Neuron (in vitro differentiated cells): ENCODE results near the gene MAPRE2.

Experiments
- H2AFZ ChIP-seq: one replicate; pipeline ENCODE4 v1.6.1; 2013; ENCODE audit warnings: low read depth, mild to moderate bottlenecking, inconsistent platforms, low read length, moderate library complexity
- H3K27me3 ChIP-seq: one replicate; pipeline ENCODE4 v1.6.1; 2013; ENCODE audit warnings: low read length; ENCODE audit not compliant: insufficient read depth
- H3K36me3 ChIP-seq: one replicate; pipeline ENCODE4 v1.6.1; 2013; ENCODE audit warnings: low read length; ENCODE audit not compliant: insufficient read depth
- H3K4me1 ChIP-seq: one replicate; pipeline ENCODE4 v1.6.1; 2013; ENCODE audit warnings: low read length; ENCODE audit not compliant: insufficient read depth
- H3K4me3 ChIP-seq: 2 replicates; pipeline ENCODE4 v1.5.1; 2013; ENCODE audit warnings: mild to moderate bottlenecking, low read length, moderate library complexity
- H3K9me3 ChIP-seq: one replicate; pipeline ENCODE4 v1.6.1; 2013; ENCODE audit warnings: low read length

Gene MAPRE2

DNA sequence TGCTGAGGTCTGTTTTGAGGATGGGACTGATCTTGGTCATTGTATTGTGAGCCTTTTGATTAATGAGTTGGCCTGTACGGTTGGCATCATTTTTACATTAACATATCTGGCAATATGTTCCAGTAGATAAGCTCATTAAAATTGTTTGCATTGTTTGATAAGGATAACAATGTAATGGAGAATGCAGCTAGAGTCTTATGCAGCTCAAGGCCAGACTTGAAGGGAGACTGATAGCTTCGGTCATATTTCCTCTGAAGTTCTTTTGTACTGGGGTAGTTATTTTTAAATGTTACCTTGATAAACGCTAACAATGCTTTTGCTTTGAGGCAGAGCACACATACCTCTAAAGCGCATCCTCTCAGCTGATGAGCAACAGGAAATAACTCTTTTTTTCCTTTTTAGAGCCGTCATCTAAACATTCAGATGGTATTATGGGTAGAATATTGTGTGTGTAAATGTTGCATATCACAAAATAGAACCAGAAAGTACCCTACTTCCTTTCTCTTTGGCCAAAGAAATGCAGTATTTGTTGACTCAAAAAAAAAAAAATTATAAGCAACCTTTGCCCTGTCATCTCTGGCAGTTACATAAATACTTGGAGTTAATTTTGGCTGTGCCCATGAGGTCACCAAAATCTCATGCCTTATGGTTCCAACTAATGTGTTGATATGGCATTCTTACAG, 1.3 kb downstream of the MAPRE2 start:
- Histone ChIP-seq H3K4me3 (peak overlapping the region; percentile 90), H3K9me3 (no peaks in the 10 kb centered on the region), H2AFZ (no peak overlapping the region), H3K27me3 (no peaks in the 10 kb centered on the region), H3K36me3 (no peaks in the 10 kb centered on the region), H3K4me1 (peaks cover 30% of the 10 kb centered on the region)

DNA sequence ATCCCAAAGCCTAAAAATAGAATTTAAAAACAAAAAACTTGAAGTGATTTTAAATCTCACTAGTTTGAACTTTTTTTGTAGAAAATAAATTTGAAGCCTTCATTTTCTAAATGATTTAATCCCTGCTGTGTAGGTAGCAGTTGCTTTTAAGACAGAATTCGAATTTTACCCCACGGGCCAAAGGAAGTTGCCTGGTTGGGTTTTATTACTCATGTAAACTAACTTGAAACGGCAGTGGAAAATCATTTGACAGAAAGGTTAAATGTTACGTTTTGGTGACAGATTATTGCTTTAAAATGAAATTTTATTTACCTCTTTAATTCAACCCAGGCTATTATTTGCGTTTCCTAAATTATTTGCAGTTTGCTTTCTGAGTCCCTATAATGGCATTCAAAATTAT, 2.0 kb downstream of the MAPRE2 start:
- no peaks in the 10 kb centered on the region for H3K36me3 ChIP-seq
- H3K9me3 ChIP-seq, result no peaks in the 10 kb centered on the region
- H2AFZ ChIP-seq, result no peak overlapping the region
- H3K4me1 ChIP-seq, result peaks cover 30% of the 10 kb centered on the region
- no peaks in the 10 kb centered on the region for H3K27me3 ChIP-seq
- H3K4me3 ChIP-seq, result peak overlapping the region; percentile 90

DNA sequence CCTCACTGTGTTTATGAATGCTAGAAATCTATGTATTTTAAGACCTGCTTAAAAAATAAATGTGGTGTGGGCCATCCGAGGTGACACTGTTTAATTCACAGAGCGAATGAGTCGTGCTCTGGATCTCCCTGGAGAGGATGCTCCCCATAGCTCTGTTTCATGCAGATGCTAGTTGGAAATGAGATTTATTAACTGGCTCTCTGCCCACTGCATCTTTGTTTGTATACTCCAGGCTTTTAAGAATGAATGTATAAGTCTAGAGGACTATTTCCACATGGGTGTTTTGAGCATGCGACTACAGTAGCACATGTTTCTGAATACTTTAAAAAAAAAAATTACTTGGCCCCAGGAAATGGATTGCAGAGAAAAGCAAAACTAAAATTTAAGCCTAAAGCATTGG, 3.9 kb downstream of the MAPRE2 start:
- no peak overlapping the region for H3K4me3 ChIP-seq

DNA sequence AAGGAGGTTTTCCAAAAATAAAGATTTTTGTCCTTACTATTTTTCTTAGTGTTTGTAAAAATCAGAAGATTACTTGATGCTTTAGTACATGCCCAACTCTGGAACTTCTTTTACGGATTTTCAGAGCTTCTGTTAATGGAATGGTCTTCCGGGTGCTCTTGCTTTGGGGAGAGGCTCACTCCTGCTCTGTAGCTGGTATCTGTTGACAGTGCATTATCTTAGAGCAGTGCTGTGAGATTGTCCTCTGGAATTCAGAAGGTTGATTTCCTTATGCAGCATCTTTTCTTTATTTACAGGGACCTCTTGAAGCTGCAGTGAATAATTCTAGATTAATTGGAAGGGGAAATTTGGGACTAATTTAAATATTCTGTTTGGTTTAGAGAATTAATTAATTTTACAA, 4.6 kb downstream of the MAPRE2 start:
- H2AFZ ChIP-seq, result no peak overlapping the region
- H3K4me3 ChIP-seq, result no peak overlapping the region

More for the DNA sequence above, 3.9 kb downstream of the MAPRE2 start:
- peaks cover 30% of the 10 kb centered on the region for H3K4me1 ChIP-seq
- H3K27me3 ChIP-seq, result no peaks in the 10 kb centered on the region
- no peaks in the 10 kb centered on the region for H3K9me3 ChIP-seq
- H2AFZ ChIP-seq, result no peak overlapping the region
- no peaks in the 10 kb centered on the region for H3K36me3 ChIP-seq

DNA sequence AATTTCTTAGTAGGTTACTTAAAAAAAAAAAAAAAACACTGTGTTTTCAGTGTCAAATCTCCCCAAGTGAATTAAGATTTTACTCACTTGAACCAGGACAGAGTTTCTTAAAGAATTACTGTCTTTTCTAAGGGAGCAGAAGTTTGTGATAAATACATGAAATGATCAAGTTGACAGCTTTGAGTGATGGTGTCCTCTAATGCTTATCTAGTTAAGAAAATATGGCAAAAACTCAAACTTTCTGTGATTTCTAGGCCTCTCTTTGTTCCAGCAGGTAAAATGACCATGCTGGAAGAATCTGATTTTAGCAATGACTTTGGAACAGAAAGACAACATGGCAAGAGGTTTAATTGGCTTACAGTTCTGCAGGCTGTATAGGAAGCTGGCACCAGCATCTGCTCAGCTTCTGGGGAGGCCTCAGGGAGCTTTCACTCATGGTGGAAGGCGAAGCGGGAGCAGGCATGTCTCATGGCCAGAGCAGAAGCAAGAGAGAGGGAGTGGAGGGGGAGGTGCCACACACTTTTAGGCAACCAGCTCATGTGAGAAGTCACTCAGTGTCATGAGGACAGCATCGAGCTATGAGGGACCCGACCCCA, 6.6 kb downstream of the MAPRE2 start:
- no peaks in the 10 kb centered on the region for H3K27me3 ChIP-seq
- no peaks in the 10 kb centered on the region for H3K9me3 ChIP-seq
- peaks cover 22% of the 10 kb centered on the region for H3K4me1 ChIP-seq
- no peaks in the 10 kb centered on the region for H3K36me3 ChIP-seq
- no peak overlapping the region for H2AFZ ChIP-seq
- H3K4me3 ChIP-seq, result no peak overlapping the region

More for the DNA sequence above, 4.6 kb downstream of the MAPRE2 start:
- Histone ChIP-seq H3K4me1 (peaks cover 27% of the 10 kb centered on the region), H3K27me3 (no peaks in the 10 kb centered on the region), H3K9me3 (no peaks in the 10 kb centered on the region), H3K36me3 (no peaks in the 10 kb centered on the region)

DNA sequence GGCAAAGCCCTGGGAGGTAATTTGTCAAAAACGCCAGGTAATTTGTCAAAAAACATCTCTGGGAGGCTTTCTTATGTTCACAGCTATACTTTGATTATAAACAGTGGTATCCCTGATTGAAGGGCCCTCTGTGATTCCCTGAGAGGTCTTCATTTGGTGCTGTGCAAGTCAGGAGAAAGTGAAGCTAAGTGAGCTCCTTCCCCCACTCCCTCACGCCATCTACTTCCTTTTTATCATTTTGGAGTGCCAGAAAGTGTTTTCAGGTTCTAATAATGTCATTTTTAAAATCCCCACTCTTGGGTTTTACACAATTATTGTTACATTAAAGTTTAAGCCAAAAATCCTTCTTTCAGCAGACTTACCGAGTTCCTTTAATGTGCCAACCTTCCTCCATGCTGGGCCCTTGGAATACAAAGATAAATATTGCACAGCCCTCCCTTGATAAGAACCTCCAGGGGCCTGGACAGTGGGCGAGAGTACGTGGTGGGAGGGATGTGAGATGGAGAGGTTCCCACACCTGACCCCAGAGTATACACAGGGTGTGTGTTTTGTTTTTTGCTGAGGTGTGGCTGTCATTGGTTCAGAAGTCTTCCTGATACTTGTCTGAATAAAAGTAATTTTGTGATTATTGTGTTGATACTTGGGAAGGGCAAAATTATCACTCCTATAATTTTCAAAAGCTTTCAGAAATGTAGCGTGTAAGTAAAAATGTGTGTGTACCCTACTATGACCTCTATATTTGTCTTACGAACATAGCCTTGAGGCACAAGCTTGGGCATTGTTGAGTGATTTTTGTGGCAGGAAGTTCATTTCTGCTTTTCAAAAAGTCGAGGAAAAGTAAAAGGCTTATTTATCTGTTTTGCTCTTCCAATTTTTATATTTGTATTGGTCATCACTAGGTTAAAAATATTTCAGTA, 8.2 kb downstream of the MAPRE2 start:
- no peak overlapping the region for H2AFZ ChIP-seq
- H3K4me3 ChIP-seq, result no peak overlapping the region
- H3K9me3 ChIP-seq, result no peaks in the 10 kb centered on the region
- H3K4me1 ChIP-seq, result peaks cover 11% of the 10 kb centered on the region
- no peaks in the 10 kb centered on the region for H3K27me3 ChIP-seq
- no peaks in the 10 kb centered on the region for H3K36me3 ChIP-seq

DNA sequence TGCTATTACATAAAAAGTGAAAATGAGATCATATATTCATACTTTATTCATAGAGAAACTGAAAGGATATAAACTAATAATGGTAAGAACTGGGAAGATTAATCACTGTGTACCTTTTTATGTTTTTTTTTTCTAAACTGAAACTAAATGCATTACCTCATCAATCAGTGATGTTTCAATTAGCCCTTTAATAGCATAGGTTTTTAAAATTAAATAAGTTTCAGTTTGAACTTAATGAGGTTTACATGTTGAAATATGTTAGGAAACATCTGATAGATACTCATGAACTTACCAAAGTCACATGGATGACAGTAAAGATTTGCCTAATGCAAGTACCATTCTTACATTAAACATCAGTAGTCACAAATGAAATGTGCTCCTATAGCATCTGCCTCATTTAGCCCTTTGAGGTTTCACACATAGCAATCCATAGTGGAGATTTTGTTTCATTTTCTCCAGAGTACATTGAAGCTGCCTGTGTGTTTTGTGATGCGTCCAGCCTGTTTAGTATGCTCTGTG, 8.9 kb downstream of the MAPRE2 start:
- no peak overlapping the region for H2AFZ ChIP-seq
- no peaks in the 10 kb centered on the region for H3K27me3 ChIP-seq
- H3K4me3 ChIP-seq, result no peak overlapping the region
- H3K9me3 ChIP-seq, result no peaks in the 10 kb centered on the region
- peaks cover 11% of the 10 kb centered on the region for H3K4me1 ChIP-seq
- H3K36me3 ChIP-seq, result no peaks in the 10 kb centered on the region

DNA sequence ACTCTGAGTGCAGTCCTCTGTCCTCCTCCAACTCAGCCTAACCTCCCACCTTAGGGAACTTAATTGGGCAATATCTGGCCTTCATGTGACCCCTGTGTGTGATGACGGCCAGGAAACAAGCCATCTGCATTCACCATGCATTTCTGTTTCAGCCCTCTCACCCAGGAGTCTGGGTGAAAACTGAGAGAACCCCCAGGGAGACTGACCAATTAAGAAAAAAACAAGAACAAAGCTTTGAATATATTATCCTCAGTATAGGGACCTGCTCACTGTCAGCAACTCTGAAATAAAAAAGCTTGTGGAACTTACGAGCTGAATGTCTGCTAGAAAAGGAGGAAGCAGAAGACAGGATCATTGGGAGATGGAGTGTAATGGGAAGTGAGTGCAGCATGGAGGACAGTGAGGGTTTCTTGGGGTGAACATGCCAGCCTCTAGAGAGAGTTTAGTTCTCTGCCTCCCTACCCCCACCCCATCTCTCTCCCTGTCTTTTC, 9.5 kb downstream of the MAPRE2 start:
- Histone ChIP-seq H3K27me3 (no peaks in the 10 kb centered on the region), H2AFZ (no peak overlapping the region), H3K9me3 (no peaks in the 10 kb centered on the region), H3K36me3 (no peaks in the 10 kb centered on the region), H3K4me3 (no peak overlapping the region), H3K4me1 (peaks cover 7% of the 10 kb centered on the region)

DNA sequence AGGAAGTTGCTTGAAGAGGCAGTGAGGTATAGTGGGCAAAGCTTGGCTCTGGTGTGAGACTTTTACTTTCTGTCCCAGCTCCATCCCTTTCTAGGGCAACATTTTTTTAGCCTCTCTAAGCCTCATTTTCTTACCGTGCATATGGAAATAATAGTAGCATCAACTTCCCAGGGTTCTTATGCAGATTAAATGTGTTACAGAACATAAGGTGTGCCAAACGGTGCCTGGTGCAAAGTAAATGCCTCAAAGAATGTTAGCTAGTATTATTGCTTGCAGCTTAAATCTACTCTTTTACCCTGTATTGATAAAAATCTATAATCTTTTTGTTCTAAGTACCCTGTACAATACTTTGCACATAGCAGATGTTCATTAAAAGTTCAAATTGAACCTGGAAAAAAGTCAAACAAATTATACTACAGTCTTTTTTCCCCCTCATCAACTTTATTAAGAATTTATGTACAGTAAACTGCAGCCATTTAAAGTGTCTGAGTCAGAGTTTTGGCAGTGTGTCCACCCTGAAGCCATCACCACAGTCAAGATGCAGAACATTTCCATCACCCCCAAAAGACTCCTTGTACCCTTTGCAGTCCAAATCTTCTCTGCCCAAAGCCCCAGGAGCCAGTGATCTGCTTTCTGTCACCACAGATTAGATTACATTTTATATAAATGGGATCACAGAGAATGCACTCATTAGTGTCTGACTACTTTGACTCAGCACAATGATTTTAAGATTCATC, 10.6 kb downstream of the MAPRE2 start:
- Histone ChIP-seq H3K4me1 (peaks cover 7% of the 10 kb centered on the region), H2AFZ (no peak overlapping the region), H3K27me3 (no peaks in the 10 kb centered on the region), H3K4me3 (no peak overlapping the region), H3K9me3 (no peaks in the 10 kb centered on the region), H3K36me3 (no peaks in the 10 kb centered on the region)

DNA sequence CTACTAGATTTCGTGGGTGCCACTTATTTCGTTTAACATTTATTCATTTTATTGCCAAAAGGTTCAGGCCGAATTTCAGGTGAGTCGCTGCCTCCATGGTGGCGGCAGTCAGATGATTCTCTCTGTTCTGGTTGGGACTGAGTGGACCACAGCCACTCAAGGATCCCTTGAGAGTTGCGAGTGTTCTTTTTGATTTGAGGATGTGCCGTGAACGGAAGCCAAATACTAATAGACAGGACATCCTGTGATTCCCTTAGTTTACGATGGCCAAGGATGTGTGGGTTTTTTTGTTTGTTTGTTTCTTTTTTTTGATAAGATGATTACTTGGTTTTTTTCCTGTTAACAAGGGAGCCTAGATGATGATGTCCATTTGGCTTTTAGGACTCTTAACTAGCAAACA, 13.2 kb downstream of the MAPRE2 start:
- no peaks in the 10 kb centered on the region for H3K9me3 ChIP-seq
- peaks cover 7% of the 10 kb centered on the region for H3K4me1 ChIP-seq
- H3K36me3 ChIP-seq, result no peaks in the 10 kb centered on the region
- H2AFZ ChIP-seq, result no peak overlapping the region
- H3K27me3 ChIP-seq, result no peaks in the 10 kb centered on the region
- H3K4me3 ChIP-seq, result no peak overlapping the region

DNA sequence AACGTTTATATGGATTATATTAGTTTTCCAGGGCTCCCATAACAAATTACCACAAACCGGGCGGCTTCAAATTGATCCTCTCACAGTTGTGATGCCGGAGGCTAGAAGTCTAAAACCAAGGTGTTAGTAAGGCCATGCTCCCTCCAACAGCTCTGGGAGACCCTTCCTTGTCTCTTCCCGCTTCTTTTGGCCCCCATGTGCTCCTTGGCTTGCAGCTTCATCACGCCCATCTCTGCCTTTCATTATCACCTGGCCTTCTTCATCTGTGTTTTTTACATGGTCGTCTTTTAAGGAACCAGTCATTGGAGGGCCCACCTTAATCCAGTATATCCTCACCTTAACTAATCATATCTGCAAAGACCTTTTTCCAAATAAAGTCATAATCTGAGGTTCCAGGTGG, 13.9 kb downstream of the MAPRE2 start:
- Histone ChIP-seq H3K27me3 (no peaks in the 10 kb centered on the region), H3K4me1 (peaks cover 10% of the 10 kb centered on the region), H3K9me3 (no peaks in the 10 kb centered on the region), H3K36me3 (no peaks in the 10 kb centered on the region), H3K4me3 (no peak overlapping the region), H2AFZ (no peak overlapping the region)

DNA sequence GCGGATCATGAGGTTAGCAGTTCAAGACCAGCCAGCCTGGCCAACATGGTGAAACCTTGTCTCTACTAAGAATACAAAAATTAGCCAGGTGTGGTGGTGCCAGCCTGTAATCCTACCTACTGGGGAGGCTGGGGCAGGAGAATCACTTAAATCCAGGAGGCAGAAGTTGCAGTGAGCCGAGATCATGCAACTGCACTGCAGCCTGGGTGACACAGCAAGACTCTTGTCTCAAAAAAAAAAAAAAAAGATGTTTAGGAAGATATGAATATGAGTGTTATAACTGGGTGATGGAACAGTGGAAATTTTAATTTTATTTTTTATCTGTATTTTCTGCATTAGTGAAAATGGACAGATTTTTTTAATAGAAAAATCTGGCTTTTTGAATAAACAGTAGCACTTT, 14.5 kb downstream of the MAPRE2 start:
- H3K27me3 ChIP-seq, result no peaks in the 10 kb centered on the region

More for the DNA sequence above, 14.5 kb downstream of the MAPRE2 start:
- no peaks in the 10 kb centered on the region for H3K36me3 ChIP-seq
- no peak overlapping the region for H2AFZ ChIP-seq
- H3K4me1 ChIP-seq, result peaks cover 10% of the 10 kb centered on the region
- no peaks in the 10 kb centered on the region for H3K9me3 ChIP-seq
- H3K4me3 ChIP-seq, result no peak overlapping the region
